H1 (cell line): ENCODE measurements around the gene SLIT3. TPM values are rescaled to one million over a fixed set of nuclear protein-coding genes. Genes with fewer than 3 reads are reported as not detected.

Experiments
- CTCF ChIA-PET: fragments of 300-600 bp; sonication (Branson Sonifier 250); formaldehyde crosslinking; loops from one replicate; lab custom pipeline; 2021; ENCODE audit not compliant: partially characterized antibody; lab: Charles Lee
- POLR2A ChIA-PET: fragments of 300-600 bp; sonication (Branson Sonifier 250); formaldehyde crosslinking; loops from one replicate; lab custom pipeline; 2021; ENCODE audit warnings: inconsistent platforms; ENCODE audit not compliant: partially characterized antibody; lab: Charles Lee
- DNase-seq, 2 experiments: peaks; one replicate each; pipeline versions ENCODE4 v3.0.0 to v3.0.0-alpha.2; 2010 to 2022; ENCODE audit warnings: low spot score in 2 of 2, low read depth in 1 of 2, mixed read lengths in 1 of 2
- FAIRE-seq: peaks from 2 replicates; lab custom pipeline; 2011; peaks lifted over from hg19 to GRCh38; lab: Jason Lieb, UNC
- H2AFZ ChIP-seq: 2 replicates; pipeline ENCODE4 v1.8.1; 2012; ENCODE audit warnings: low read length, inconsistent platforms
- H2AK5ac ChIP-seq: 2 replicates; pipeline ENCODE4 v1.6.1; 2013; ENCODE audit warnings: low read depth, low read length
- H2BK120ac ChIP-seq: replicated peaks from 2 replicates; pipeline ENCODE3; 2013; ENCODE audit warnings: low read depth, low read length, inconsistent platforms
- H2BK12ac ChIP-seq: 2 replicates; pipeline ENCODE4 v1.6.1; 2013; ENCODE audit warnings: low read depth, low read length
- H2BK15ac ChIP-seq: 2 replicates; pipeline ENCODE4 v1.6.1; 2013; ENCODE audit warnings: low read length
- H2BK20ac ChIP-seq: 2 replicates; pipeline ENCODE4 v1.6.1; 2013; ENCODE audit warnings: low read length
- H2BK5ac ChIP-seq: 2 replicates; pipeline ENCODE4 v1.6.1; 2013; ENCODE audit warnings: low read depth, low read length
- H3K14ac ChIP-seq: 2 replicates; pipeline ENCODE4 v1.6.1; 2013; ENCODE audit warnings: inconsistent platforms; ENCODE audit not compliant: insufficient read length
- H3K18ac ChIP-seq: 2 replicates; pipeline ENCODE4 v1.6.1; 2013; ENCODE audit warnings: low read length; ENCODE audit errors: extremely low read depth
- H3K23ac ChIP-seq: 2 replicates; pipeline ENCODE4 v1.6.1; 2013; ENCODE audit warnings: inconsistent platforms; ENCODE audit not compliant: insufficient read length
- H3K23me2 ChIP-seq: 2 replicates; pipeline ENCODE4 v1.6.1; 2013; ENCODE audit warnings: low read depth, low read length
- H3K27ac ChIP-seq: 2 replicates; pipeline ENCODE4 v1.6.1; 2011; ENCODE audit warnings: low read depth, low read length, inconsistent platforms
- H3K27me3 ChIP-seq, 4 experiments: replicated peaks in 1 of 4; 1 replicate in 1 of 4; 2 replicates in 3 of 4; pipeline versions ENCODE4 v1.6.1 to v1.8.1; 2011 to 2013; ENCODE audit warnings: low read length in 3 of 4, mild to moderate bottlenecking in 3 of 4, inconsistent platforms in 2 of 4, mixed read lengths in 2 of 4, moderate library complexity in 1 of 4; ENCODE audit not compliant: control insufficient read depth in 3 of 4, insufficient read depth in 3 of 4; ENCODE audit errors: extremely low read depth in 1 of 4
- H3K36me3 ChIP-seq, 4 experiments: 2 replicates each; pipeline versions ENCODE4 v1.6.1 to v1.8.1; 2011 to 2013; ENCODE audit warnings: mild to moderate bottlenecking in 4 of 4, low read length in 3 of 4, moderate library complexity in 2 of 4, control low read depth in 1 of 4, inconsistent platforms in 1 of 4; ENCODE audit not compliant: insufficient read depth in 4 of 4, control insufficient read depth in 2 of 4
- H3K4ac ChIP-seq: replicated peaks from 2 replicates; pipeline ENCODE3; 2013; ENCODE audit warnings: low read length, low read depth, mixed read lengths, inconsistent platforms; ENCODE audit not compliant: insufficient read length
- H3K4me1 ChIP-seq, 4 experiments: replicated peaks in 1 of 4; 1 replicate in 1 of 4; 2 replicates in 3 of 4; pipeline versions ENCODE4 v1.6.1 to v1.8.1; 2011 to 2013; ENCODE audit warnings: low read length in 3 of 4, inconsistent platforms in 2 of 4, mixed read lengths in 1 of 4; ENCODE audit not compliant: insufficient read depth in 4 of 4, control insufficient read depth in 3 of 4
- H3K4me2 ChIP-seq, 2 experiments: 2 replicates each; pipeline versions ENCODE4 v1.6.1 to v1.8.1; 2011 to 2013; ENCODE audit warnings: low read depth in 2 of 2, low read length in 2 of 2, control low read depth in 1 of 2, inconsistent platforms in 1 of 2, mild to moderate bottlenecking in 1 of 2; ENCODE audit not compliant: insufficient read depth in 1 of 2
- H3K4me3 ChIP-seq, 4 experiments: fragments of 200-600, 300-600 bp in 1 of 4; sonication (generic), shearing (Covaris generic), sonication (Bioruptor Twin) in 1 of 4; 2 replicates each; pipeline versions ENCODE4 v1.5.1 to v1.8.1; 2011 to 2016; ENCODE audit warnings: low read length in 4 of 4, low read depth in 3 of 4, control low read depth in 2 of 4, inconsistent platforms in 2 of 4, mild to moderate bottlenecking in 2 of 4, mixed read lengths in 1 of 4, moderate library complexity in 1 of 4; ENCODE audit not compliant: insufficient read depth in 2 of 4; ENCODE audit errors: extremely low read depth in 1 of 4
- H3K56ac ChIP-seq: replicated peaks from 2 replicates; pipeline ENCODE3; 2013; ENCODE audit warnings: low read depth, mild to moderate bottlenecking, mixed read lengths, low read length, inconsistent platforms; ENCODE audit not compliant: insufficient read length
- H3K79me1 ChIP-seq: 2 replicates; pipeline ENCODE4 v1.6.1; 2013; ENCODE audit warnings: low read depth, low read length, control low read depth
- H3K79me2 ChIP-seq, 2 experiments: 2 replicates each; pipeline versions ENCODE4 v1.6.1 to v1.8.1; 2012 to 2013; ENCODE audit warnings: low read length in 2 of 2, mild to moderate bottlenecking in 2 of 2, inconsistent platforms in 1 of 2; ENCODE audit not compliant: insufficient read depth in 2 of 2, control insufficient read depth in 1 of 2
- H3K9ac ChIP-seq, 4 experiments: replicated peaks in 1 of 4; 1 replicate in 1 of 4; 2 replicates in 3 of 4; pipeline versions ENCODE4 v1.6.1 to v1.8.1; 2011 to 2013; ENCODE audit warnings: low read depth in 3 of 4, low read length in 3 of 4, control low read depth in 2 of 4, mild to moderate bottlenecking in 2 of 4, moderate library complexity in 2 of 4, inconsistent platforms in 1 of 4; ENCODE audit errors: extremely low read depth in 1 of 4
- H3K9me3 ChIP-seq, 2 experiments: 2 replicates each; pipeline versions ENCODE4 v1.6.1 to v1.8.1; 2012 to 2013; ENCODE audit warnings: mild to moderate bottlenecking in 2 of 2, moderate library complexity in 2 of 2, control low read depth in 1 of 2, inconsistent platforms in 1 of 2, low read depth in 1 of 2, low read length in 1 of 2, mixed read lengths in 1 of 2; ENCODE audit not compliant: insufficient read depth in 2 of 2
- H4K20me1 ChIP-seq, 2 experiments: replicated peaks in 1 of 2; 2 replicates each; pipeline versions ENCODE3 to v1.8.1; 2011 to 2013; ENCODE audit warnings: inconsistent platforms in 2 of 2, low read length in 2 of 2, mild to moderate bottlenecking in 1 of 2; ENCODE audit not compliant: insufficient read depth in 2 of 2, control insufficient read depth in 1 of 2
- H4K5ac ChIP-seq: 2 replicates; pipeline ENCODE4 v1.6.1; 2013; ENCODE audit warnings: low read length, low read depth, mixed read lengths, inconsistent platforms; ENCODE audit not compliant: insufficient read length
- H4K8ac ChIP-seq: 2 replicates; pipeline ENCODE4 v1.8.0; 2013; ENCODE audit warnings: mild to moderate bottlenecking, moderate library complexity, low read length, inconsistent platforms; ENCODE audit not compliant: insufficient read depth; ENCODE audit errors: extremely low read depth
- H4K91ac ChIP-seq: replicated peaks from 2 replicates; pipeline ENCODE3; 2013; ENCODE audit warnings: low read length, mixed read lengths, inconsistent platforms; ENCODE audit not compliant: insufficient read length
- CHD1 ChIP-seq: IDR thresholded peaks from 2 replicates; pipeline ENCODE4 v1.6.1; 2012; ENCODE audit warnings: low read depth, low read length, improper control_type of control experiment
- HDAC6 ChIP-seq: IDR thresholded peaks from one replicate; pipeline ENCODE4 v1.7.1; 2012; ENCODE audit warnings: low read depth, mild to moderate bottlenecking, inconsistent platforms, low read length, moderate library complexity
- PHF8 ChIP-seq: fragments of 200-600 bp; sonication (generic); conservative IDR thresholded peaks from 2 replicates; pipeline ENCODE4 v1.7.1; 2012; ENCODE audit warnings: low read depth, mild to moderate bottlenecking, inconsistent platforms, low read length, moderate library complexity
- WGBS, 2 experiments: shearing (Covaris generic) in 1 of 2; methylation state at CpG; one replicate each; pipeline versions ENCODE4 v1.1.6 to v1.1.7; 2013 to 2015; ENCODE audit warnings: low lambda C conversion rate in 2 of 2, mixed read lengths in 2 of 2, inconsistent platforms in 1 of 2, low coverage in 1 of 2, missing lambda C conversion rate in 1 of 2; ENCODE audit not compliant: insufficient replicate concordance in 2 of 2, insufficient coverage in 1 of 2, insufficient read length in 1 of 2; ENCODE audit errors: extremely low coverage in 1 of 2, missing lambda C conversion rate in 1 of 2; 5-methylcytosine and 5-hydroxymethylcytosine counted together
- polyA plus RNA-seq, 7 experiments: library from polyadenylated mRNA; depleted of rRNA in 3 of 7; stranded (reverse) in 5 of 7; unstranded in 2 of 7; fragments of >200 nt in 5 of 7; fragments of 200-250 nt in 2 of 7; gene quantifications; 1 replicate in 5 of 7; 2 replicates in 1 of 7; 4 replicates in 1 of 7; pipeline versions ENCODE4 v1.2.1 to v1.2.3, GENCODE V29; 2011 to 2013; ENCODE audit warnings: missing spikeins in 2 of 7, mixed read lengths in 2 of 7
- total RNA-seq: library from RNA; stranded (reverse); fragmentation: NEBNext Ultra II Directional; extraction: Animal tissue kit (Norgen Biotek cat#: 25700); gene quantifications from 2 replicates; pipeline ENCODE4 v1.2.1, GENCODE V29; 2021

SLIT3 gene
- total and polyA plus RNA-seq, 2 of the 8 experiments (the other 6 are each of a cell fraction or from before 2014, with no cell fraction given): 1.1 to 1.2 TPM

DNA sequence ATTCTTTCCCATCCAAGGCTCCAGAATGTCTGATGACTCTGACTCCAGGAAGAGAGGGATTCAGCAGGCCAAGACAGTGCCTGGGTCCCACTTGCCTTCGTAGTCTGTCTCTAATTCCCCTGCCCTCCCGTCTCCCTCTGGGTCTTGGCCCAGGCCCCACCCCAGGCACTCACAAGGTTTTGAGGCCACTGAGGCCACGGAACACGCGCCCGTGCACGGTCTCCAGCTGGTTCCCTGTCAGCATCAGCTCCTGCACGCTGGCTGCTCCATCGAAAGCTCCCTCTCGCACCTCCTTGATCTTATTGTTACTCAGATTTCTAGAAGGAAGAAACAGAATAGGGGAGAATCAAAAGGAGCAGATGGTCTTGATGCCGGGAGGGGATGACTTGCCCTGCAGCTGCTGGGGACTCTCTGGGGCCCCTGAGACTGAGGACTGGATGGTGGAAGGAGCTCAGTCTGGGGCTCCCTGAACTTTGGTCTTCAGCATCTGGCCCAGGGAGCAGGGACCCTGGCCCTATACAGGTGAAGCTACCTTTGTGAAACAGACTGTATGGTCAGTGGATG, 547.2 kb downstream of the SLIT3 start:
- Histone ChIP-seq H4K91ac (no peak overlapping the region), H2BK12ac (no peak overlapping the region), H4K20me1 (no peaks in the 10 kb centered on the region), H3K23me2 (no peaks in the 10 kb centered on the region), H3K27ac (no peak overlapping the region), H2BK15ac (no peak overlapping the region), H3K14ac (no peak overlapping the region), H3K4me3 (no peak overlapping the region), H3K27me3 (no peaks in the 10 kb centered on the region; a peak in 1 of 7 replicates), H3K23ac (no peak overlapping the region), H3K79me2 (no peaks in the 10 kb centered on the region), H2BK5ac (no peak overlapping the region), H3K9me3 (no peaks in the 10 kb centered on the region), H3K56ac (no peak overlapping the region), H4K5ac (no peak overlapping the region), H3K18ac (no peak overlapping the region), H2BK20ac (no peak overlapping the region), H3K79me1 (no peaks in the 10 kb centered on the region), H3K4ac (no peak overlapping the region), H2AFZ (no peak overlapping the region), H2BK120ac (no peak overlapping the region), H4K8ac (no peak overlapping the region), H3K4me1 (peaks cover 0 to 3% (median 1%) of the 10 kb centered on the region in 4 experiments; a peak in 1 of 7 replicates), H3K9ac (no peak overlapping the region), H2AK5ac (no peak overlapping the region), H3K36me3 (no peaks in the 10 kb centered on the region), H3K4me2 (no peak overlapping the region)
- TF ChIP-seq CHD1 (no peak), HDAC6 (no peak), PHF8 (no peak)
- WGBS, 2 experiments: 81% methylated on average over 11 of the region's 11 CpGs; no CpG with 5 or more reads in 1 of the 2 experiments
- no peak for DNase-seq
- ChIA-PET CTCF (interaction anchor here (0.6 to 2.2 kb wide), 7 partner anchors 8 to 213 kb away, joined by 3 to 5 read pairs (median 4); no protein-coding TSS in a partner anchor), POLR2A (no interaction called here)
- no peak for FAIRE-seq
